Dermis microvascular lymphatic vessel endothelial cell (primary cell): ENCODE results near the gene PAX1. TPM values are rescaled to one million over a fixed set of nuclear protein-coding genes. Genes with fewer than 3 reads are reported as not detected.

Experiments
- DNase-seq, 2 donors: peaks; one replicate each; pipeline versions ENCODE4 v3.0.0 to v3.0.0-alpha.2; 2010; ENCODE audit warnings: low read depth in 2 of 2
- total RNA-seq: library from RNA; depleted of rRNA; stranded (reverse); fragments of >200 nt; gene quantifications from 2 replicates; pipeline ENCODE4 v1.2.1, GENCODE V29; 2014

The PAX1 gene
- total RNA-seq, 1 donor from 2014 or later = not detected

- DNase-seq = no peak
Observed at GRCh38 chr20:21725892-21726291, 20.4 kb downstream of the PAX1 start.

- DNase-seq = no peak
Observed at GRCh38 chr20:21729316-21729715, 23.9 kb downstream of the PAX1 start.

DNA sequence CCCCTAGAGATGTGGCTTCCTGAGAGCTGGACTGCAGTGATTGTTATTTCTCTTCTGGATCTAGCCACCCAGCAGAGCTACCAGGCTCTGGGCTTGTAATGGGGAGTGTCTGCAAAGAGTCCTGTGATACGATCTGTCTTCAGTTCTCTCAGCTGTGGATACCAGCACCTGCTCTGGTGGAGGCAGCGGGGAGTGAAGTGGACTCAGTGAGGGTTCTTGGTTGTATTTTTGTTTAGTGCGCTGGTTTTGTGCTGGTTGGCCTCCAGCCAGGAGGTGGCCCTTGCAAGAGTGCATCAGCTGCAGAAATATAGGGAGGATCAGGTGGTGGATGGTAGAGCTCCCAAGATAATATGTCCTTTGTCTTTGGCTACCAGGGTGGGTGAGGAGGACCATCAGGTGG, 33.7 kb downstream of the PAX1 start:
- no peak for DNase-seq

DNA sequence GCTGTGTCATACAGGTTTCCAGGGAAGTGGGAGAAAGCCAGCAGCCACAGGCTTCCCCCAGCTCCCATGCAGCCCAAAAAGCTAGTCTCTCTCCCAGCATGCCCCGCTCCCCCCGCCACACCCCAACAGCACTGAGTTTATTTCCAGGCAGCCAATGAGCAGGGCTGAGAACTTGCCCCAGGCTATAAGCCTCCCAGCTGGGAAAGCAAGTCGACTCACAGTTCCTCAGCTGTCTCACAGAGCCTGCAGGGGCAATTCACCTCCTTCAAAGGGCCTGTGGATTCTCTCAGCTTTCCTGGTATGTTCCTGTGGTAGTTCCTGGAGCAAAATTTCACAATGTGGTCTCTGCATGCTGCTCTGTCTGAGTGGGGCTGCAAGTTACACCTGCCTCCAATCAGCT, 34.2 kb downstream of the PAX1 start:
- DNase-seq = no peak

GRCh38 chr20:21741266-21741665, 35.8 kb downstream of the PAX1 start:
- no peak for DNase-seq

DNA sequence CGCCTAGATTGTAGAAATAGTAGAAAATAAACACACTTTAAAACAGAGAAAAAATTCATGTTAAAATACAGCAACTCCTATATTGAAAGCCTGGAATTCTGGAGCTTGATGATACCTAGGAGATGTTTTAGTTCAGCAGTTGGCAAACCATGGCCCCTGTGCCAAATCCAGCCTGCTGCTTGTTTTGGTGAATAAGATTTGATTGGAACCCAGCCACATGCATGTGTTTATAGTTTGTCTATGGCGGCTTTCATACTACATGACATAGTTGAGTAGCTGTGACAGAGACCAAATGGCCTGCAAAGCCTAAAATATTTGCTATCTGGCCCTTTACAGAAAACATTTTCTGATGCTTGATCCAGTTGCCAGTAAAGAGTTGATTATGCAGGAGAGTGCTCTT, 57.2 kb downstream of the PAX1 start:
- DNase-seq = no peak

DNA sequence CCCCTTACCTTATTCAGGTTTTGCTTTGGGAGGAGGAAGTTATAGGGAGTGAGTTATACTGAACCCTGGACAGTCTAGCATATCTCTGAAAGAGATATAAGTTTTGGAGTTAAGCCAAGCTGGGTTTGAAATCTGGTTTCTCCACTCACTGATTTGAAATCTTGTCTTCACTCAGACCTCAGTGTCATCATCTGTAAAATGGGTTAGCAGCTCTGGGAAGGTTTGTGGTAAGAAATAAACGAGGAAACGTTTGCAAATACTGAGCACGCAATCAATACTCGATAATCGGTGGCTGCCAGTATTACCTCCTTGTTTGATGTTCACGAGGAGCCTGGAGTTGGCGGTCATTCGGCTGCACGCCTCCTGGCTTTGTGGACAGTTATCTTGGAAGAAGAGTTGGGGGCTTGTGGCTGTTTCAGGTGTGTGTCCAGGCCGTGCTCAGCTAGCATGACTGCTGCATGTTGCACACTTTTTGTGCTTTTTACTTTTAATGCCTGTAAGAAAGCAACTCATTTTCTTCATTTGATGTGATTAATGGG, 61.8 kb downstream of the PAX1 start:
- DNase-seq = no peak

DNA sequence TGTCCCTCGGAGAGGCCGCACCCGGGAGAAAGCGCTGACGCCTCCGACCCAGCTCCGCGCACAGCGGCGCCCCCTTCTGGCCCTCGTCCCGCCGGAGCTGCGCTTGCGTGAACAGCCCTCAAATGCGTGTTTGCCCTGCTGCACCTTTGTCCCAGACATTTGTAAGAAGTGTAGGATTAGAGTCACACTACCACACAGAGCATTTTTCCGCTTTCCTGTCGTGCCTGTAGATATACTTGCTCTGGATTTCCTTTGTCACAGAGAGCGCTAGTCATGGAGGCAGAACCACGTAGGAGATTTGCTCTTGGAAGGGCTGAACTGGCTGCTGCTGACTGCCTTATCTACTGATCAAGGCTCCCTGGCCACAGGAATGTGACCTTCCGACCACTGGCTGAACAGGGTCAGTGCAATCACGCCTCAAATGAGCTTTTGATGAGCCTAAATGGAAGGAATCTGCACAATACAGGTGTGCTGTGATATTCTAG, 62.3 kb downstream of the PAX1 start:
- no peak for DNase-seq

Other genes starting within 250 kb of the PAX1 start
- gene NKX2-2, start 191.6 kb upstream of the PAX1 start, total RNA-seq = not detected in 2 replicates